Measurements from ENCODE around the gene ATXN10. TPM values are rescaled to one million over a fixed set of nuclear protein-coding genes. Genes with fewer than 3 reads are reported as not detected.
"Not testable (repeated sequence)": the region's sequence is repeated elsewhere in the genome, so short reads cannot be mapped to it uniquely, and the experiment has no call there.

The ATXN10 gene
- total RNA-seq (2021) (275 and 303 TPM in 2 replicates), Bru-seq, nascent RNA (percentile 97 among the genes with signal in this experiment), BruChase-seq, experiment 1, labeled RNA remaining after a 2-hour chase (percentile 95 among the genes with signal in this experiment), BruChase-seq, experiment 2, labeled RNA remaining after a 6-hour chase (percentile 82 among the genes with signal in this experiment)
- long read RNA-seq, transcript ATXN10-201 (12 exons, 3,329 nt), result major isoform, 428 of 483 reads
- long read RNA-seq, partial matches to known transcripts, result 22 of 483 reads
- long read RNA-seq, other reads (novel, unspliced or antisense), result 31 of 483 reads

DNA sequence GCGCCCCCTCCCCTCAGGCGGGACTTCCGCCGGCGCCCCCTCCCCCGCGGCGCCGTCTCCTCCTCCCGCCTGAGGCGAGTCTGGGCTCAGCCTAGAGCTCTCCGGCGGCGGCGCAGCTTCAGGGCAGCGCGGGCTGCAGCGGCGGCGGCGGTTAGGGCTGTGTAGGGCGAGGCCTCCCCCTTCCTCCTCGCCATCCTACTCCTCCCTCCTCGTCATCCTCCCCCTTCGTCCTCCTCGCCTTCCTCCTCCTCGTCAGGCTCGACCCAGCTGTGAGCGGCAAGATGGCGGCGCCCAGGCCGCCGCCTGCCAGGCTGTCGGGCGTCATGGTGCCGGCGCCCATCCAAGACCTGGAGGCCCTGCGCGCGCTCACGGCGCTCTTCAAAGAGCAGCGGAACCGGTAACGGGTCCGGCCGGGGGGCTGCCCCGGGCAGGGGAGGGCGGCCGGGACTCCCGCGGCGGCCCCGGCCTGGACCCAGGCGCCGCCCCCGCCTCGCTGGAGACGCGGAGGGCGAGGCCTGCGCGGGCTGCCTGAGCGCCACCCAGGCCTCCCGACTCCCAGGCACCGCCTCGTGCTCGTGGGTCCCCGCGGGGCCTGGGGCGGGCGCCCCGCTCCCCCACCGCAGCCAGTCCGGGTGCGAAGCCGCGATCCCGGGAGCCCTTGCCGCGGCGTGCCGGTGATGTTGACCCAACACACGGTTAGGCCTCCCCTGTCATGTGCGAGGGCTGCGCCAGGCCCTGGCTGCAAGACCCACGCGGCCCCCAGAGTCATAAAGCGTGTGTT is at the start of gene ATXN10:
TSS of gene ATXN10 (plus strand) at position 52 of the 781 bp plus-strand sequence. CDS start at position 282, 230 bp downstream.
- peak within 1 kb of the TSS; percentile 96 for H3K4me2 ChIP-seq
- peaks cover 19% of the 10 kb centered on the region for H3K36me3 ChIP-seq (ENCODE audit: low read depth)
- peaks cover 51% of the 10 kb centered on the region for H3K4me1 ChIP-seq (replicated peaks; ENCODE audit: insufficient read depth)
- peaks cover 49% of the 10 kb centered on the region for H3K79me2 ChIP-seq (ENCODE audit: low read depth)
- intact Hi-C loops (cut with micrococcal nuclease; ENCODE audit: unreplicated experiment), result no loop called here
- peak; percentile 53 to 58 for DNase-seq
- no TSS peak for BruUV-seq (replicated peaks)
- POLR2A ChIA-PET (ENCODE audit: unreplicated experiment), result interaction anchor here (0.5 to 1.2 kb wide), 8 partner anchors 9 to 1747 kb away, joined by 3 to 18 read pairs (median 6); no protein-coding TSS in a partner anchor
- peak within 1 kb of the TSS; percentile 69 for H3K4me3 ChIP-seq
- CTCF ChIA-PET, result interaction anchor here (0.6 to 0.7 kb wide), 3 partner anchors 12 to 680 kb away, joined by 4 to 12 read pairs (median 7); no protein-coding TSS in a partner anchor
- TF ChIP-seq EZH2 (IDR thresholded peaks at IDR 0.05; ENCODE audit: low read depth) (no peak), CTCF (conservative IDR thresholded peaks at IDR 0.05) (no peak)
- no peaks in the 10 kb centered on the region for H3K9me2 ChIP-seq (ENCODE audit: insufficient read depth)
- H3K9me3 ChIP-seq (ENCODE audit: insufficient read depth, low read depth), result peaks cover 4% of the 10 kb centered on the region; the same call in 1 of the 2 replicates
- H4K20me1 ChIP-seq (ENCODE audit: insufficient read depth), result no peaks in the 10 kb centered on the region
- no peaks in the 10 kb centered on the region for H3K27me3 ChIP-seq (ENCODE audit: insufficient read depth, low read depth)
- peak within 1 kb of the TSS; percentile 88 for H2AFZ ChIP-seq
- peaks cover 23% of the 10 kb centered on the region; the same call in 1 of the 2 replicates for H3F3A ChIP-seq (ENCODE audit: insufficient read depth, low read depth)
- H3K27ac ChIP-seq, result peak within 1 kb of the TSS; percentile 73

DNA sequence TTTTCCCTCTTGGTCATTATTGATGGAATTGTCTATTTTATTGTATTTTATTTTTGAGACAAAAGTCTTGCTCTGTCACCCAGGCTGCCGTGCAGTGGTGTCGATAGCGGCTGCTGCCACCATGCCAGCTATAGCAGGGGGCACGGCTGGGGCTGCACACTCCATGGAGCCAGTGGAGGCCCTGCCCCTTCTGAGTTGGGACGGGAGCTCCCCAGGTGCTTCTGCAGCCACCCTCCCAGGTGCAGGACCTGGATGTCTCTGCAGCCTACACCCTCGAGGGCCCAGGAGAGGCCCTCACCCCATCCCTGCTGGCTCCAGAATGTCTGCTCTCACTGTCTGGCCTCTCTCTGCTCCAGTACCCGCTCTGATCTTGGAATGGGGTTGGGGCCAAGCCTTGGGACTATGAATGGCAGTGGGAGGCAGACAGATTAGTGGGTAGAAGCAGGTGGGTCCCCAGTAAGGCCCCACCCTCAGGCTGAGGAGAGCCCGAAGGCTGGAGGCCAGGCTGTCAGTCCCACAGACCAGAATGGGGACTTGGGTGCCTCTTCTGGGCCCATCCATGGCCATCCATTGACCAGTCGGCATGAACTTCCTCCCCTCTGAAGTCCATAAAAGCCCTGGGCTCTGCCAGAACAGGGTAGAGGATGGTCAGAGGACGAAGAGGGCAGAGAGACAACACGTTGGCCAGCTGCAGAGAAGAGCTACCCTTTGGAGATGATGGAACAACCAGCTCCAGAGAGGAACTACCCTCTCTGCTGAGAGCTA is 49.6 kb upstream of the ATXN10 start:
- CTCF ChIA-PET, result no interaction called here

GRCh38 chr22:45623464-45624145 is 48.0 kb upstream of the ATXN10 start:
- H3K4me2 ChIP-seq; H3K27me3 ChIP-seq (ENCODE audit: insufficient read depth, low read depth); H4K20me1 ChIP-seq (ENCODE audit: insufficient read depth); BruUV-seq (replicated peaks); CTCF ChIA-PET; POLR2A ChIA-PET (ENCODE audit: unreplicated experiment); H2AFZ ChIP-seq; H3K9me2 ChIP-seq (ENCODE audit: insufficient read depth); intact Hi-C loops (cut with micrococcal nuclease; ENCODE audit: unreplicated experiment); DNase-seq; H3K27ac ChIP-seq: not testable (repeated sequence)
- Histone ChIP-seq H3K36me3 (ENCODE audit: low read depth) (peaks cover 38% of the 10 kb centered on the region), H3K79me2 (ENCODE audit: low read depth) (peaks cover 15% of the 10 kb centered on the region), H3K9me3 (ENCODE audit: insufficient read depth, low read depth) (peaks cover 57% of the 10 kb centered on the region), H3F3A (ENCODE audit: insufficient read depth, low read depth) (peaks cover 30% of the 10 kb centered on the region), H3K4me3 (peak overlapping the region; percentile 50; the same call in 1 of the 2 replicates), H3K4me1 (replicated peaks; ENCODE audit: insufficient read depth) (peaks cover 32% of the 10 kb centered on the region)

More for the DNA sequence above, 49.6 kb upstream of the ATXN10 start:
- Histone ChIP-seq H3F3A (ENCODE audit: insufficient read depth, low read depth) (peaks cover 27% of the 10 kb centered on the region), H3K79me2 (ENCODE audit: low read depth) (peaks cover 15% of the 10 kb centered on the region), H3K9me2 (ENCODE audit: insufficient read depth) (no peaks in the 10 kb centered on the region), H3K36me3 (ENCODE audit: low read depth) (peaks cover 38% of the 10 kb centered on the region), H3K9me3 (ENCODE audit: insufficient read depth, low read depth) (peaks cover 60% of the 10 kb centered on the region), H3K4me1 (replicated peaks; ENCODE audit: insufficient read depth) (peaks cover 26% of the 10 kb centered on the region), H3K4me2 (no peak overlapping the region), H4K20me1 (ENCODE audit: insufficient read depth) (no peaks in the 10 kb centered on the region), H3K27ac (no peak overlapping the region), H3K27me3 (ENCODE audit: insufficient read depth, low read depth) (no peaks in the 10 kb centered on the region), H3K4me3 (no peak overlapping the region), H2AFZ (no peak overlapping the region)
- DNase-seq, result no peak
- BruUV-seq (replicated peaks), result no TSS peak
- TF ChIP-seq CTCF (conservative IDR thresholded peaks at IDR 0.05) (no peak), EZH2 (IDR thresholded peaks at IDR 0.05; ENCODE audit: low read depth) (no peak)
- POLR2A ChIA-PET (ENCODE audit: unreplicated experiment), result no interaction called here
- intact Hi-C loops (cut with micrococcal nuclease; ENCODE audit: unreplicated experiment), result no loop called here

All from PC-9 (cell line).